Astrocyte (in vitro differentiated cells and primary cell): ENCODE results near the gene SLC25A21. TPM values are rescaled to one million over a fixed set of nuclear protein-coding genes. Genes with fewer than 3 reads are reported as not detected.

Experiments used
- DNase-seq: peaks from one replicate; pipeline ENCODE4 v3.0.0-alpha.2; 2010; ENCODE audit warnings: low read depth
- FAIRE-seq: peaks from 2 replicates; lab custom pipeline; 2011; peaks lifted over from hg19 to GRCh38; lab: Jason Lieb, UNC
- H2AFZ ChIP-seq: 2 replicates; pipeline ENCODE4 v1.6.0; 2012; ENCODE audit warnings: low read depth, low read length, inconsistent platforms
- H3K27ac ChIP-seq: 2 replicates; pipeline ENCODE4 v1.5.1; 2011; ENCODE audit warnings: low read depth, low read length, inconsistent platforms
- H3K27me3 ChIP-seq: 2 replicates; pipeline ENCODE4 v1.6.0; 2011; ENCODE audit warnings: low read length, inconsistent platforms; ENCODE audit not compliant: insufficient read depth
- H3K36me3 ChIP-seq: 2 replicates; pipeline ENCODE4 v1.5.1; 2011; ENCODE audit warnings: low read length, inconsistent platforms; ENCODE audit not compliant: insufficient read depth
- H3K4me1 ChIP-seq: 2 replicates; pipeline ENCODE4 v1.5.1; 2011; ENCODE audit warnings: low read length, inconsistent platforms; ENCODE audit not compliant: insufficient read depth
- H3K4me2 ChIP-seq: 2 replicates; pipeline ENCODE4 v1.6.0; 2012; ENCODE audit warnings: low read length, inconsistent platforms
- H3K4me3 ChIP-seq: 2 replicates; pipeline ENCODE4 v1.5.1; 2011; ENCODE audit warnings: low read depth, mild to moderate bottlenecking, low read length, inconsistent platforms; ENCODE audit not compliant: insufficient read depth
- H3K79me2 ChIP-seq: 2 replicates; pipeline ENCODE4 v1.6.0; 2012; ENCODE audit warnings: mild to moderate bottlenecking, low read length, inconsistent platforms; ENCODE audit not compliant: insufficient read depth
- H3K9ac ChIP-seq: 2 replicates; pipeline ENCODE4 v1.6.0; 2012; ENCODE audit warnings: mild to moderate bottlenecking, low read length, inconsistent platforms
- H3K9me3 ChIP-seq: 2 replicates; pipeline ENCODE4 v1.5.1; 2012; ENCODE audit warnings: low read depth, mild to moderate bottlenecking, low read length, inconsistent platforms; ENCODE audit not compliant: insufficient read depth
- H4K20me1 ChIP-seq: 2 replicates; pipeline ENCODE4 v1.6.0; 2012; ENCODE audit warnings: low read length, inconsistent platforms; ENCODE audit not compliant: insufficient read depth
- H3K27ac Mint-ChIP-seq: one replicate; pipeline ENCODE4 v1.8.0; 2021; ENCODE audit warnings: mild to moderate bottlenecking, mixed read lengths; ENCODE audit not compliant: unreplicated experiment
- H3K27me3 Mint-ChIP-seq: one replicate; pipeline ENCODE4 v1.8.0; 2021; ENCODE audit warnings: low read depth, mixed read lengths; ENCODE audit not compliant: unreplicated experiment
- H3K36me3 Mint-ChIP-seq: one replicate; pipeline ENCODE4 v1.8.0; 2021; ENCODE audit warnings: low read depth, mixed read lengths; ENCODE audit not compliant: unreplicated experiment
- H3K4me1 Mint-ChIP-seq: one replicate; pipeline ENCODE4 v1.8.0; 2021; ENCODE audit warnings: low read depth, mixed read lengths; ENCODE audit not compliant: unreplicated experiment
- H3K4me3 Mint-ChIP-seq: one replicate; pipeline ENCODE4 v1.8.0; 2021; ENCODE audit warnings: mild to moderate bottlenecking, moderate library complexity, mixed read lengths; ENCODE audit not compliant: unreplicated experiment
- H3K9me3 Mint-ChIP-seq: one replicate; pipeline ENCODE4 v1.8.0; 2021; ENCODE audit warnings: mild to moderate bottlenecking, mixed read lengths; ENCODE audit not compliant: unreplicated experiment
- CTCF ChIP-seq: IDR thresholded peaks from 2 replicates; pipeline ENCODE4 v1.5.1; 2011; ENCODE audit warnings: low read depth, mild to moderate bottlenecking, inconsistent platforms, low read length, moderate library complexity; ENCODE audit not compliant: insufficient read depth
- EZH2 ChIP-seq: IDR thresholded peaks from 2 replicates; pipeline ENCODE4 v1.6.1; 2012; ENCODE audit warnings: mild to moderate bottlenecking, low read length, inconsistent platforms; ENCODE audit not compliant: insufficient read depth
- total RNA-seq: library from RNA; stranded (reverse); gene quantifications from 2 replicates; pipeline ENCODE4 v1.2.1, GENCODE V29; 2021

SLC25A21 gene
- total RNA-seq, 1 donor from 2014 or later: 1.5 TPM

DNA sequence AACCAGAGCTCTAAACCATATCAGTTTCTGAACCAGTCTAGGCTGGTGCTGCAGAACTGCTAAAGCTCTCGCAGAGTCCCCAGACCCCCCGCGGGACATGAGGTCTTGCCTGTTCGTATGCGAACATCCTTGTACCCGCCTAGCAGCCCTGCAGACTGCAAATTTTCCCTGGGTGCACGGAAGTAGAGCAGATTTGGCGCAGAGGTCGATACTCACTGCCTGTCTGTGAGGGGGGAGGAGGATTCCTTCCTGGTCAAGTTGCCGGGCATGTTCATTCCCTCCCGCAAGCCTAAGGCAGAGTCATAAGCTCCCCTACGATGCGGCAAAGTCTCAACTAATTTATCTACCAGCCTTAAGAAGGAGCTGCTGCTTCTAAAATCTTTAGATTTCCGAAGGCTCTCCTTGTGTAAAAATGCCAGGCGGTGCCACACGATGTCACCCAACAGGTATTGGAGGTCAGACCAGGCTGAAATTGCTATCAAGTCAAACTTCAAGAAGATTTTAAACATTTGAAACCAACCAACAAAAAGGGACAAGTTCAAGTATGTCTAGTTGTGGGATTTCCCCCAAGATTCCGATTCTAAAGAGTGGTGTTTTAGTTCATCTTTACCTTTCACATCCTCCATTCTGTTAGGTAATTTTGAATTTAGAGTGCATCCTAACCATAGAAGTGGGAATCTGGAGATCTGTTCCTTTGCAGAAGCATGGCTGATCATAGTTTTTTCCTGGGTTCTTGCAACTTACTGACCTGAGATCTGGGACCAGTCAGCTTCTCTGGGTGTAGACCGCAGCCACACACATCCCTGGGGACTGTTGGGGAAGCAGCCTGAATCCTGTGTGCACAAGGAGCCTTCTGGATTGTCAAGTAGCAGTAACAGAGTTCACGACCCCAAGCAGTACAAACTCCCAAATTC, 512.3 kb downstream of the SLC25A21 start:
- no peaks in the 10 kb centered on the region for H3K36me3 ChIP-seq
- Mint-ChIP-seq H3K27me3 (peaks cover 90% of the 10 kb centered on the region), H3K27ac (no peak overlapping the region), H3K4me1 (peaks cover 13% of the 10 kb centered on the region), H3K36me3 (peaks cover 1% of the 10 kb centered on the region), H3K4me3 (no peak overlapping the region), H3K9me3 (peaks cover 26% of the 10 kb centered on the region)
- no peak overlapping the region for H3K4me2 ChIP-seq
- DNase-seq: no peak
- H3K4me1 ChIP-seq: peaks cover 22% of the 10 kb centered on the region
- FAIRE-seq: no peak
- no peak overlapping the region for H3K9ac ChIP-seq
- no peaks in the 10 kb centered on the region for H4K20me1 ChIP-seq
- no peak overlapping the region for H3K27ac ChIP-seq
- TF ChIP-seq EZH2 (peak; percentile 84), CTCF (no peak)
- peaks cover 97% of the 10 kb centered on the region for H3K27me3 ChIP-seq
- H2AFZ ChIP-seq: no peak overlapping the region
- H3K4me3 ChIP-seq: no peak overlapping the region
- H3K9me3 ChIP-seq: peaks cover 11% of the 10 kb centered on the region
- no peaks in the 10 kb centered on the region for H3K79me2 ChIP-seq

- H3K4me1 ChIP-seq: peaks cover 22% of the 10 kb centered on the region
- H3K79me2 ChIP-seq: no peaks in the 10 kb centered on the region
- H3K4me3 ChIP-seq: no peak overlapping the region
- no peak overlapping the region for H3K27ac ChIP-seq
- Mint-ChIP-seq H3K36me3 (peaks cover 1% of the 10 kb centered on the region), H3K9me3 (peaks cover 27% of the 10 kb centered on the region), H3K4me3 (no peak overlapping the region), H3K27me3 (peaks cover 90% of the 10 kb centered on the region), H3K27ac (no peak overlapping the region), H3K4me1 (peaks cover 13% of the 10 kb centered on the region)
- H3K9ac ChIP-seq: no peak overlapping the region
- H3K4me2 ChIP-seq: no peak overlapping the region
- peaks cover 98% of the 10 kb centered on the region for H3K27me3 ChIP-seq
- H3K36me3 ChIP-seq: no peaks in the 10 kb centered on the region
- H4K20me1 ChIP-seq: no peaks in the 10 kb centered on the region
- H2AFZ ChIP-seq: no peak overlapping the region
- TF ChIP-seq EZH2: no peak
- TF ChIP-seq CTCF: no peak
- peaks cover 15% of the 10 kb centered on the region for H3K9me3 ChIP-seq
- DNase-seq: no peak
- no peak for FAIRE-seq
Observed at GRCh38 chr14:36659010-36659821, 513.2 kb downstream of the SLC25A21 start.
